HG03558 (cell line): Measurements from ENCODE around the gene DDA1.

Experiments used
- ATAC-seq: cut with Tn5 transposase; IDR thresholded peaks from one replicate; pipeline ENCODE4 v1.9.1; 2021; ENCODE audit warnings: moderate number of reproducible peaks; ENCODE audit not compliant: unreplicated experiment; ENCODE audit errors: extremely low read depth

DDA1 gene

GRCh38 chr19:17309965-17310461, 650 bp downstream of the DDA1 start:
- ATAC-seq = no peak

GRCh38 chr19:17311455-17312188, 2.3 kb downstream of the DDA1 start:
- ATAC-seq = no peak

GRCh38 chr19:17312189-17313113, 3.1 kb downstream of the DDA1 start:
- no peak for ATAC-seq

GRCh38 chr19:17314007-17314593, 4.7 kb downstream of the DDA1 start:
- ATAC-seq = no peak

- no peak for ATAC-seq
Observed at GRCh38 chr19:17318966-17319365, 9.6 kb downstream of the DDA1 start.

GRCh38 chr19:17319473-17320238, 10.3 kb downstream of the DDA1 start:
- ATAC-seq = no peak

- no peak for ATAC-seq
Observed at GRCh38 chr19:17320435-17320834, 11.1 kb downstream of the DDA1 start.

- no peak for ATAC-seq
Observed at GRCh38 chr19:17321655-17322489, 12.5 kb downstream of the DDA1 start.

- ATAC-seq = no peak
Observed at GRCh38 chr19:17322854-17323253, 13.5 kb downstream of the DDA1 start.

- no peak for ATAC-seq
Observed at GRCh38 chr19:17323300-17323963, 14.1 kb downstream of the DDA1 start.

GRCh38 chr19:17323964-17324332, 14.6 kb downstream of the DDA1 start:
- ATAC-seq = no peak

GRCh38 chr19:17324357-17325114, 15.2 kb downstream of the DDA1 start:
- ATAC-seq = no peak

- ATAC-seq = no peak
Observed at GRCh38 chr19:17325133-17325532, 15.8 kb downstream of the DDA1 start.

GRCh38 chr19:17325881-17326594, 16.7 kb downstream of the DDA1 start:
- ATAC-seq = no peak

- ATAC-seq = no peak
Observed at GRCh38 chr19:17326595-17326966, 17.2 kb downstream of the DDA1 start.

GRCh38 chr19:17327068-17327653, 17.8 kb downstream of the DDA1 start:
- ATAC-seq = no peak
